Gastroesophageal sphincter (tissue), 4 donors: Measurements from ENCODE around the gene ADAMTS14. TPM values are rescaled to one million over a fixed set of nuclear protein-coding genes. Genes with fewer than 3 reads are reported as not detected.
"Not testable (repeated sequence)": the region's sequence is repeated elsewhere in the genome, so short reads cannot be mapped to it uniquely, and the experiment has no call there.

Experiments used
- ATAC-seq: fragments of 150-250 bp; one replicate; pipeline ENCODE4 v1.9.1; 2016; ENCODE audit warnings: mild to moderate bottlenecking, moderate library complexity
- H3K27ac ChIP-seq, 4 donors: fragments of 200-600 bp; sonication (generic) in 3 of 4; 1 replicate in 3 of 4; 2 replicates in 1 of 4; pipeline ENCODE4 v1.5.1; 2016 to 2019
- H3K27me3 ChIP-seq: fragments of 200-600 bp; sonication (generic); one replicate; pipeline ENCODE4 v1.5.1; 2019
- H3K36me3 ChIP-seq, 2 donors: fragments of 200-600 bp; sonication (generic); one replicate each; pipeline ENCODE4 v1.5.1; 2019; ENCODE audit warnings: control low read depth in 1 of 2
- H3K4me1 ChIP-seq, 3 donors: fragments of 200-600 bp; sonication (generic); 1 replicate in 2 of 3; 2 replicates in 1 of 3; pipeline ENCODE4 v1.5.1; 2016 to 2019; ENCODE audit warnings: control low read depth in 2 of 3
- H3K4me3 ChIP-seq, 2 donors: fragments of 200-600 bp; sonication (generic); one replicate each; pipeline ENCODE4 v1.5.1; 2019; ENCODE audit warnings: mild to moderate bottlenecking in 1 of 2, moderate library complexity in 1 of 2
- H3K9me3 ChIP-seq, 3 donors: fragments of 200-600 bp; sonication (generic); one replicate each; pipeline ENCODE4 v1.5.1; 2017 to 2019; ENCODE audit warnings: control low read depth in 2 of 3
- EP300 ChIP-seq: sonication (generic); formaldehyde crosslinking; IDR thresholded peaks from one replicate; pipeline ENCODE4 v1.6.1; 2017; ENCODE audit warnings: antibody characterized with exemption, mild to moderate bottlenecking
- POLR2A ChIP-seq, 2 donors: fragments of 450-650 bp; IDR thresholded peaks; one replicate each; pipeline ENCODE4 v1.6.1; 2017; ENCODE audit warnings: antibody characterized with exemption in 2 of 2, mild to moderate bottlenecking in 2 of 2, moderate library complexity in 1 of 2
- POLR2AphosphoS5 ChIP-seq: sonication (generic); formaldehyde crosslinking; IDR thresholded peaks from one replicate; pipeline ENCODE4 v1.6.1; 2017; ENCODE audit warnings: antibody characterized with exemption
- WGBS, 2 donors: methylation state at CpG; one replicate each; pipeline ENCODE4 v1.1.5; 2018; ENCODE audit warnings: low coverage in 1 of 2; 5-methylcytosine and 5-hydroxymethylcytosine counted together
- total RNA-seq, 4 donors: library from RNA; depleted of rRNA; stranded (reverse); fragments of >200 nt; gene quantifications; one replicate each; pipeline ENCODE4 v1.1.0, GENCODE V29; 2016
- TF ChIP-seq, protein P1 (sequence below), 4 experiments: fragments of 200-600 bp in 2 of 4; fragments of 450-650 bp in 2 of 4; sonication (generic) in 1 of 4; IDR thresholded peaks; one replicate each; pipeline ENCODE4 v1.5.1; 2017 to 2019; ENCODE audit warnings: antibody characterized with exemption in 4 of 4, mild to moderate bottlenecking in 2 of 4, moderate library complexity in 2 of 4

ADAMTS14 gene
- total RNA-seq, 4 donors from 2014 or later = 0.04 to 0.27 TPM; not detected in 2

DNA sequence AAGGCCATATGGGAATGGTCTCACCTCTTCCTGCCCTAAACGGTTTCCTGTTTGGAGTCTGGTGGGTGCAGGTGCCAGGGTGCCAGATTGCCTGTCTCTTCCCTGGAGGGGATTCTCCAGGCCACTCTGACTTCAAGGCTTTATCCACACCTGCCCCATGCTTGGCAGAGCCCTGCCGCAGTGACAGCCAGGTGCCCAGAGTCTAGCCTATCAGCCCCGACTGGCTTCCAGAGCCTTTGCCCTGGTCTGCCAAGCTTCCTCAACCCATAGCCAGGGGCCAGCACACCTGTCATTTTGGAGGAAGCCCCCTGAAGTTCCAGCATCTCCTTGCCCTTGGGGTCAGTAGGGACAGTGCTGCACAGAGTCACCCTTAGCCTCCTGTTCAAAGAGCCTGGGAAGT is 91.3 kb downstream of the ADAMTS14 start:
- Histone ChIP-seq H3K27me3 (peaks cover 9% of the 10 kb centered on the region), H3K4me3 (no peak overlapping the region), H3K36me3 (no peaks in the 10 kb centered on the region), H3K9me3 (peaks cover 0 to 8% (median 0%) of the 10 kb centered on the region in 3 donors), H3K4me1 (peaks cover 0 to 7% (median 0%) of the 10 kb centered on the region in 3 donors), H3K27ac (no peak overlapping the region)
- WGBS, 2 donors = 40% methylated on average over 1 of the region's 3 CpGs; no CpG with 5 or more reads in 1 of the 2 donors
- no peak for TF ChIP-seq EP300
- no peak for TF ChIP-seq POLR2AphosphoS5
- TF ChIP-seq POLR2A (IDR thresholded peaks at IDR 0.05) = no peak
- TF ChIP-seq, protein P1, sequence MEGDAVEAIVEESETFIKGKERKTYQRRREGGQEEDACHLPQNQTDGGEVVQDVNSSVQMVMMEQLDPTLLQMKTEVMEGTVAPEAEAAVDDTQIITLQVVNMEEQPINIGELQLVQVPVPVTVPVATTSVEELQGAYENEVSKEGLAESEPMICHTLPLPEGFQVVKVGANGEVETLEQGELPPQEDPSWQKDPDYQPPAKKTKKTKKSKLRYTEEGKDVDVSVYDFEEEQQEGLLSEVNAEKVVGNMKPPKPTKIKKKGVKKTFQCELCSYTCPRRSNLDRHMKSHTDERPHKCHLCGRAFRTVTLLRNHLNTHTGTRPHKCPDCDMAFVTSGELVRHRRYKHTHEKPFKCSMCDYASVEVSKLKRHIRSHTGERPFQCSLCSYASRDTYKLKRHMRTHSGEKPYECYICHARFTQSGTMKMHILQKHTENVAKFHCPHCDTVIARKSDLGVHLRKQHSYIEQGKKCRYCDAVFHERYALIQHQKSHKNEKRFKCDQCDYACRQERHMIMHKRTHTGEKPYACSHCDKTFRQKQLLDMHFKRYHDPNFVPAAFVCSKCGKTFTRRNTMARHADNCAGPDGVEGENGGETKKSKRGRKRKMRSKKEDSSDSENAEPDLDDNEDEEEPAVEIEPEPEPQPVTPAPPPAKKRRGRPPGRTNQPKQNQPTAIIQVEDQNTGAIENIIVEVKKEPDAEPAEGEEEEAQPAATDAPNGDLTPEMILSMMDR (IDR thresholded peaks at IDR 0.05) = no peak
- no peak for ATAC-seq

- ATAC-seq = no peak
- TF ChIP-seq EP300 (no peak), POLR2AphosphoS5 (no peak), POLR2A (IDR thresholded peaks at IDR 0.05) (no peak)
- TF ChIP-seq, protein P1 (IDR thresholded peaks at IDR 0.05) = no peak
- Histone ChIP-seq H3K4me3 (no peak overlapping the region), H3K9me3 (peaks cover 0 to 8% (median 0%) of the 10 kb centered on the region in 3 donors), H3K4me1 (no peaks in the 10 kb centered on the region), H3K36me3 (no peaks in the 10 kb centered on the region), H3K27ac (no peak overlapping the region), H3K27me3 (peaks cover 9% of the 10 kb centered on the region)
- WGBS, 2 donors = 80 to 100% methylated on average over 1 of the region's 8 CpGs
These were observed 93.7 kb downstream of the ADAMTS14 start for GRCh38 chr10:70765794-70766594.

- not testable (repeated sequence) for ATAC-seq, H3K4me3 ChIP-seq, H3K9me3 ChIP-seq, H3K27ac ChIP-seq, H3K36me3 ChIP-seq, H3K4me1 ChIP-seq, H3K27me3 ChIP-seq
- WGBS, 2 donors = 64 to 83% methylated on average over 3 to 4 of the region's 6 CpGs
These were observed 95.8 kb downstream of the ADAMTS14 start for GRCh38 chr10:70768026-70768685.

DNA sequence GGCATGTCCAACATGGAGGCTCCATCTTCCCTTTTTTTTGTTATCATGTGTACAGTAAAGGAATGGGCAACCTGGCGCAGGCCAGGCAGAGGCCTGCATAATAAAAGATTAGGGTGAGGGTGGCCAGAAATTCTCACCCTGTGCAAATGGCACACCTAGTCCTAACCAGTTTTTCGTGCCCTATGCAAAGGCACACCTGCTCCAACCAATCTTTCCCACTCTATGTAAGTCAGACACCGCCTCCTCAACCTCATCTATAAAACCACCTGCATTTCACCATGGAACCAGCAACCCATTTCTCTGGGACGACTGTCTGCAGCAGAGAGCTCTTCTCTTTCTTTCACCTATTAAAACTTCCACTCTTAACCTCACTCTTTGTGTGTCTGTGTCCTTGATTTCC is 96.8 kb downstream of the ADAMTS14 start:
- Histone ChIP-seq H3K27ac (no peak overlapping the region), H3K4me3 (no peak overlapping the region), H3K9me3 (peaks cover 0 to 8% (median 0%) of the 10 kb centered on the region in 3 donors), H3K36me3 (no peaks in the 10 kb centered on the region), H3K4me1 (no peaks in the 10 kb centered on the region), H3K27me3 (peaks cover 4% of the 10 kb centered on the region)
- WGBS, 2 donors = 82 to 89% methylated on average over 4 of the region's 4 CpGs
- ATAC-seq = no peak
- TF ChIP-seq, protein P1 (IDR thresholded peaks at IDR 0.05) = no peak
- TF ChIP-seq POLR2AphosphoS5 = no peak
- no peak for TF ChIP-seq EP300
- TF ChIP-seq POLR2A (IDR thresholded peaks at IDR 0.05) = no peak

- Histone ChIP-seq H3K27me3 (peaks cover 4% of the 10 kb centered on the region), H3K27ac (no peak overlapping the region), H3K4me1 (no peaks in the 10 kb centered on the region), H3K4me3 (no peak overlapping the region), H3K36me3 (no peaks in the 10 kb centered on the region), H3K9me3 (peaks cover 0 to 8% (median 0%) of the 10 kb centered on the region in 3 donors)
- TF ChIP-seq POLR2A (IDR thresholded peaks at IDR 0.05) (no peak), POLR2AphosphoS5 (no peak), EP300 (no peak)
- TF ChIP-seq, protein P1 (IDR thresholded peaks at IDR 0.05) = no peak
- no peak for ATAC-seq
- WGBS, 2 donors = 33 to 59% methylated on average over 1 to 2 of the region's 2 CpGs
These were observed 97.7 kb downstream of the ADAMTS14 start for GRCh38 chr10:70770001-70770400.

DNA sequence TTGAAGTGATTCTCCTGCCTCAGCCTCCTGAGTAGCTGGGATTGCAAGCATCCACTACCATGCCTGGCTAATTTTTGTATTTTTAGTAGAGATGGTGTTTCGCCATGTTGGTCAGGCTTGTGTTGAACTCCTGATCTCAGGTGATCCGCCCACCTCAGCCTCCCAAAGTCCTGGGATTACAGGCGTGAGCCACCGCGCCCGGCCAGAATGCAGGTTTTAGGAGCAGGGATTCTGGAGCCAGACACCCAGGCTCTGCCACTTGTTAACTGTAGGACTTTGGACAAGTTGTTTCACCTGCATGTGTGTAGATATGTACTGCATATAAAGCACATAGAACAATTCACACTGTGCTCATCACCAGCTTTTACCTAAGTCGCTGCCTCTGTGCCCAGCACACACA is 98.2 kb downstream of the ADAMTS14 start:
- not testable (repeated sequence) for H3K4me1 ChIP-seq, H3K4me3 ChIP-seq, H3K27ac ChIP-seq, ATAC-seq, H3K36me3 ChIP-seq, H3K9me3 ChIP-seq, H3K27me3 ChIP-seq
- WGBS, 2 donors = 100% methylated on average over 1 of the region's 7 CpGs; no CpG with 5 or more reads in 1 of the 2 donors
